ENCODE data around the gene RANGRF.

Gene RANGRF

DNA sequence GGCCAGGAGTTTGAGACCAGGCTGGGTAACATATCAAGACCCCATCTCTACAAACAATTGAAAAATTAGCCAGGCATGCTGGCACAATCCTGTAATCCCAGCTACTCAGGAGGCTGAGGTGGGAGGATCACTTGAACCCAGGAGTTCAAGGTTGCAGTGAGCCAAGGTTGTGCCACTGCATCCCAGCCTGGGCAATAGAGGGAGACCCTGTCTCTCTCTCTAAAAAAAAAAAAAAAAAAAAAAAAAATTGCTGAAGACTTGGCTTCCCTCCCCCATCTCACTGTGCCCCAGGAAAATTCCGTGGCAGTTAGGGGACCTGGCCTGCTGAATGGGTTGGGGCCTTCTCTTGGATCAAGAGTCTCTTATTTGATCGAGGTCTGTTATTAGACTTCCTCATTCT lies 51.1 kb downstream of the RANGRF start, which contains the start of gene ODF4:
TSS of gene ODF4 (plus strand) at position 301 of the 400 bp plus-strand sequence. CDS start 212 bp downstream, outside the sequence.
- no peak within 1 kb of the TSS for H2AFZ ChIP-seq (ENCODE audit: low read depth, low read length)
- H3K36me3 ChIP-seq (ENCODE audit: insufficient read depth, low read length), result no peaks in the 10 kb centered on the region
- no peak within 1 kb of the TSS for H3K4me3 ChIP-seq (ENCODE audit: low read depth in 1 of 2, low read length in 2 of 2)
- H4K20me1 ChIP-seq (ENCODE audit: insufficient read depth, low read length), result no peaks in the 10 kb centered on the region
- H3K9ac ChIP-seq (ENCODE audit: low read depth, low read length), result no peak within 1 kb of the TSS
- no peak within 1 kb of the TSS for H3K27ac ChIP-seq (ENCODE audit: low read length)
- H3K9me3 ChIP-seq (ENCODE audit: insufficient read depth, low read length, severe bottlenecking), result no peaks in the 10 kb centered on the region
- ATAC-seq (ENCODE audit: insufficient read depth, low read depth), result no peak
- H3K79me2 ChIP-seq (ENCODE audit: insufficient read depth, low read length), result no peaks in the 10 kb centered on the region
- no peak within 1 kb of the TSS for H3K4me2 ChIP-seq (ENCODE audit: insufficient read depth, low read length)
- no peak for DNase-seq
- no peaks in the 10 kb centered on the region for H3K4me1 ChIP-seq (ENCODE audit: insufficient read depth, low read length)
- no peaks in the 10 kb centered on the region for H3K27me3 ChIP-seq (ENCODE audit: insufficient read depth, low read length, poor library complexity)
- TF ChIP-seq, protein P1, sequence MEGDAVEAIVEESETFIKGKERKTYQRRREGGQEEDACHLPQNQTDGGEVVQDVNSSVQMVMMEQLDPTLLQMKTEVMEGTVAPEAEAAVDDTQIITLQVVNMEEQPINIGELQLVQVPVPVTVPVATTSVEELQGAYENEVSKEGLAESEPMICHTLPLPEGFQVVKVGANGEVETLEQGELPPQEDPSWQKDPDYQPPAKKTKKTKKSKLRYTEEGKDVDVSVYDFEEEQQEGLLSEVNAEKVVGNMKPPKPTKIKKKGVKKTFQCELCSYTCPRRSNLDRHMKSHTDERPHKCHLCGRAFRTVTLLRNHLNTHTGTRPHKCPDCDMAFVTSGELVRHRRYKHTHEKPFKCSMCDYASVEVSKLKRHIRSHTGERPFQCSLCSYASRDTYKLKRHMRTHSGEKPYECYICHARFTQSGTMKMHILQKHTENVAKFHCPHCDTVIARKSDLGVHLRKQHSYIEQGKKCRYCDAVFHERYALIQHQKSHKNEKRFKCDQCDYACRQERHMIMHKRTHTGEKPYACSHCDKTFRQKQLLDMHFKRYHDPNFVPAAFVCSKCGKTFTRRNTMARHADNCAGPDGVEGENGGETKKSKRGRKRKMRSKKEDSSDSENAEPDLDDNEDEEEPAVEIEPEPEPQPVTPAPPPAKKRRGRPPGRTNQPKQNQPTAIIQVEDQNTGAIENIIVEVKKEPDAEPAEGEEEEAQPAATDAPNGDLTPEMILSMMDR (IDR thresholded peaks at IDR 0.05; ENCODE audit: borderline replicate concordance, extremely low read depth, low read length, poor library complexity, severe bottlenecking), result no peak
- TF ChIP-seq EZH2 (IDR thresholded peaks at IDR 0.05; ENCODE audit: borderline replicate concordance, low read depth, low read length, severe bottlenecking), result no peak
